ENCODE results near the gene CRACR2A.

DNA sequence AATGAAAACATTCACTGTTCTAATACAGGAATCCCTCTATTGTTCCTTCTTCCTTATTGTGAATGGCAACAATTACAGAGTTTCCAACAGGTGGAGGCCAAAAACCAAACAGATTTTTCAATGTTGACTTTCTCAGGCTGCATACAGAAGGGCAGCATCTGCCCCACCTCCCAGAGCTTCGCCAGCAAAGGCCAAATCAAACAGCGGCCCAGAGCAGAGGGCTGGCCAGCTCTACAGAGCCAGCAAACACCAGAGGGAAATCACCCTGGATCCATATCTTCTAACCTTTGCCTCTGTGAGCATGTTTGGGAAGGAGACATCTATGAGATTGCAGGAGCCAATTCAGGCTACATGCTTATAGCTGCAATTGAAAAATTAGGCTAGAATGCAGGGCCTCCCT, 4.4 kb upstream of the CRACR2A start:
- TF ChIP-seq, protein P1, sequence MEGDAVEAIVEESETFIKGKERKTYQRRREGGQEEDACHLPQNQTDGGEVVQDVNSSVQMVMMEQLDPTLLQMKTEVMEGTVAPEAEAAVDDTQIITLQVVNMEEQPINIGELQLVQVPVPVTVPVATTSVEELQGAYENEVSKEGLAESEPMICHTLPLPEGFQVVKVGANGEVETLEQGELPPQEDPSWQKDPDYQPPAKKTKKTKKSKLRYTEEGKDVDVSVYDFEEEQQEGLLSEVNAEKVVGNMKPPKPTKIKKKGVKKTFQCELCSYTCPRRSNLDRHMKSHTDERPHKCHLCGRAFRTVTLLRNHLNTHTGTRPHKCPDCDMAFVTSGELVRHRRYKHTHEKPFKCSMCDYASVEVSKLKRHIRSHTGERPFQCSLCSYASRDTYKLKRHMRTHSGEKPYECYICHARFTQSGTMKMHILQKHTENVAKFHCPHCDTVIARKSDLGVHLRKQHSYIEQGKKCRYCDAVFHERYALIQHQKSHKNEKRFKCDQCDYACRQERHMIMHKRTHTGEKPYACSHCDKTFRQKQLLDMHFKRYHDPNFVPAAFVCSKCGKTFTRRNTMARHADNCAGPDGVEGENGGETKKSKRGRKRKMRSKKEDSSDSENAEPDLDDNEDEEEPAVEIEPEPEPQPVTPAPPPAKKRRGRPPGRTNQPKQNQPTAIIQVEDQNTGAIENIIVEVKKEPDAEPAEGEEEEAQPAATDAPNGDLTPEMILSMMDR (IDR thresholded peaks at IDR 0.05), result no peak
- no peak for TF ChIP-seq POLR2A (IDR thresholded peaks at IDR 0.05)
- TF ChIP-seq POLR2AphosphoS5 (IDR thresholded peaks at IDR 0.05), result no peak

All from suprapubic skin (tissue), 4 donors.